Astrocyte of the spinal cord (primary cell): ENCODE measurements around the gene GRAP2.

Source experiments
- DNase-seq: peaks from one replicate; pipeline ENCODE4 v3.0.0; 2011; ENCODE audit warnings: low read depth, low spot score
- H3K4me3 ChIP-seq: 2 replicates; pipeline ENCODE4 v1.5.1; 2011; ENCODE audit warnings: low read depth, mild to moderate bottlenecking, low read length, moderate library complexity
- CTCF ChIP-seq: IDR thresholded peaks from 2 replicates; pipeline ENCODE4 v1.5.1; 2012; ENCODE audit warnings: low read depth, mild to moderate bottlenecking, low read length, inconsistent platforms
- in situ Hi-C: cut with HindIII; loops from 2 replicates; pipeline ENCODE4 v1.10.0; 2017; ENCODE audit warnings: low sequenced_read_pairs

The GRAP2 gene

GRCh38 chr22:39941601-39942000 lies 40.7 kb downstream of the GRAP2 start:
- no peak for TF ChIP-seq CTCF
- H3K4me3 ChIP-seq = no peak overlapping the region
- in situ Hi-C loops = no loop called here
- DNase-seq = no peak

GRCh38 chr22:39942439-39943230 lies 41.8 kb downstream of the GRAP2 start:
- TF ChIP-seq CTCF = no peak
- in situ Hi-C loops = no loop called here
- no peak overlapping the region for H3K4me3 ChIP-seq
- DNase-seq = no peak

GRCh38 chr22:39943337-39943736 lies 42.5 kb downstream of the GRAP2 start:
- no peak for TF ChIP-seq CTCF
- no peak for DNase-seq
- in situ Hi-C loops = no loop called here
- no peak overlapping the region for H3K4me3 ChIP-seq

- no peak overlapping the region for H3K4me3 ChIP-seq
- no peak for TF ChIP-seq CTCF
- no peak for DNase-seq
- in situ Hi-C loops = no loop called here
These were observed 43.3 kb downstream of the GRAP2 start for GRCh38 chr22:39943953-39944872.

- no peak overlapping the region for H3K4me3 ChIP-seq
- DNase-seq = no peak
- in situ Hi-C loops = no loop called here
- TF ChIP-seq CTCF = no peak
These were observed 45.2 kb downstream of the GRAP2 start for GRCh38 chr22:39946126-39946502.

- TF ChIP-seq CTCF = no peak
- in situ Hi-C loops = no loop called here
- no peak for DNase-seq
- no peak overlapping the region for H3K4me3 ChIP-seq
These were observed 45.8 kb downstream of the GRAP2 start for GRCh38 chr22:39946503-39947219.
